GM08714 (cell line): Measurements from ENCODE around the gene IFT57.

Source experiments
- H3K4me3 ChIP-seq: fragments of 200-500 bp; sonication (Bioruptor generic); 2 replicates; pipeline ENCODE4 v1.5.1; 2014; ENCODE audit warnings: mild to moderate bottlenecking, low read length, inconsistent platforms
- ZNF274 ChIP-seq: IDR thresholded peaks from 2 replicates; pipeline ENCODE4 v1.6.1; 2012; ENCODE audit warnings: mild to moderate bottlenecking, low read depth, low read length

The IFT57 gene

GRCh38 chr3:108117241-108117775 lies 104.9 kb downstream of the IFT57 start:
- H3K4me3 ChIP-seq, result no peak overlapping the region
- TF ChIP-seq ZNF274, result no peak

- no peak for TF ChIP-seq ZNF274
- H3K4me3 ChIP-seq, result no peak overlapping the region
Measured at GRCh38 chr3:108114423-108115065, 107.7 kb downstream of the IFT57 start.

DNA sequence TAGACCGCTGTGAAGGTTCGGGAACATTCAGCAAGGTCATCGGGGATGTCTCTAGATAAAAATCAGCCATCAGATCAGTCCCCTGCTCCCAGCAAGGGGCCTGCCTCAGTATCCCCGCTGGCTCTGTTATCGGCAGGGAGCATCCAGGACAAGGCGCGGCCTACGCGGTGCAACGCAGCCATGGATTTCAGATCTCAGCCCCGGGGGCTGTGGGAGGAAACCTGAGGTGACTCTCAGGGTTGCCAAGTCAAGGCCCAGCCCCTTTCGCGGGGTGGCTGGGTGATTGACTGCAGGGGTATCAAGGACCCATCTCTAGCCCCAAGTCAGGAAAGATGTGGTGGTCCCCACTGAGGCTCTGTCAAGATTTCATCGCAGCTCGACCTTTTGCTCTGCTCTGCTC lies 108.2 kb downstream of the IFT57 start:
- TF ChIP-seq ZNF274, result no peak
- no peak overlapping the region for H3K4me3 ChIP-seq

- no peak for TF ChIP-seq ZNF274
- H3K4me3 ChIP-seq, result no peak overlapping the region
Measured at GRCh38 chr3:108110934-108111333, 111.3 kb downstream of the IFT57 start.
